Measurements from ENCODE around the gene TEX13D.

The TEX13D gene

DNA sequence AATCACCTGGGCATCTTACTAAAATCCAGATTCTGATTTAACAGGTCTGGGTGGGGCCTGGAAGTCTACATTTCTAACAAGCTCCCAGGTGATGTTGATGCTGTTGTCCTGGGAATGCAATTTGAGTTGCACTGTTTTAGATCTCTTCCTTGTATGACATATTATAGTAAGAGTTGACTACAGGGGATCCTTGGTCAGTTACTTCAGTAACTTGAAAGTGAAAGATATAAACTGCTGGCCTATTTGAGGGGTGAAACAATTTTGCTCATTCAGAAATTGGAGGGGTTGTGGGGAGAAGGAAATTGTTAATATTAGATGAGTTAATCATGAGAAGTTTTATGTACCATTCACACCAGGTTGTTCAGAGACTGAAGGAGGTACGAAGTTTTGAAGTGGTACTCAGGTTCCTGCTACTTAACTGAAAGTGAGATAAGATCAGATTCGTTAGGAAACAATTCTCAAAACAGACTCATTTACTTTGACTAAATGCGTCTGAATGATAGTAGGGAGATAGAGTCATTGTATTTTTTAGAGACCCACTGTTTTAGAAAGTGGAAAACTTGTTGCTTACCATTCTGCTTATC lies 26.4 kb downstream of the TEX13D start:
- no peaks in the 10 kb centered on the region for H3K79me2 ChIP-seq (ENCODE audit: insufficient read depth, low read length)
- H3K4me3 ChIP-seq (ENCODE audit: low read depth, low read length, poor library complexity, severe bottlenecking) = no peak overlapping the region
- no peaks in the 10 kb centered on the region for H4K20me1 ChIP-seq (ENCODE audit: insufficient read depth, low read length)
- no peaks in the 10 kb centered on the region for H3F3A ChIP-seq (ENCODE audit: insufficient read depth, low read length)
- no peaks in the 10 kb centered on the region for H3K27me3 ChIP-seq (ENCODE audit: insufficient read depth, low read length)
- H3K36me3 ChIP-seq (ENCODE audit: insufficient read depth, low read length) = no peaks in the 10 kb centered on the region
- no peak for TF ChIP-seq EZH2 (IDR thresholded peaks at IDR 0.05; ENCODE audit: borderline replicate concordance, low read length)
- TF ChIP-seq, protein P1, sequence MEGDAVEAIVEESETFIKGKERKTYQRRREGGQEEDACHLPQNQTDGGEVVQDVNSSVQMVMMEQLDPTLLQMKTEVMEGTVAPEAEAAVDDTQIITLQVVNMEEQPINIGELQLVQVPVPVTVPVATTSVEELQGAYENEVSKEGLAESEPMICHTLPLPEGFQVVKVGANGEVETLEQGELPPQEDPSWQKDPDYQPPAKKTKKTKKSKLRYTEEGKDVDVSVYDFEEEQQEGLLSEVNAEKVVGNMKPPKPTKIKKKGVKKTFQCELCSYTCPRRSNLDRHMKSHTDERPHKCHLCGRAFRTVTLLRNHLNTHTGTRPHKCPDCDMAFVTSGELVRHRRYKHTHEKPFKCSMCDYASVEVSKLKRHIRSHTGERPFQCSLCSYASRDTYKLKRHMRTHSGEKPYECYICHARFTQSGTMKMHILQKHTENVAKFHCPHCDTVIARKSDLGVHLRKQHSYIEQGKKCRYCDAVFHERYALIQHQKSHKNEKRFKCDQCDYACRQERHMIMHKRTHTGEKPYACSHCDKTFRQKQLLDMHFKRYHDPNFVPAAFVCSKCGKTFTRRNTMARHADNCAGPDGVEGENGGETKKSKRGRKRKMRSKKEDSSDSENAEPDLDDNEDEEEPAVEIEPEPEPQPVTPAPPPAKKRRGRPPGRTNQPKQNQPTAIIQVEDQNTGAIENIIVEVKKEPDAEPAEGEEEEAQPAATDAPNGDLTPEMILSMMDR (IDR thresholded peaks at IDR 0.05; ENCODE audit: low read length) = no peak
- no peak overlapping the region for H3K9ac ChIP-seq (ENCODE audit: low read length)
- H3K9me2 ChIP-seq (ENCODE audit: low read depth, low read length) = no peaks in the 10 kb centered on the region
- no peak overlapping the region for H3K4me2 ChIP-seq (ENCODE audit: low read length)
- no peaks in the 10 kb centered on the region for H3K4me1 ChIP-seq (ENCODE audit: insufficient read depth, low read length, severe bottlenecking)
- no peaks in the 10 kb centered on the region for H3K9me3 ChIP-seq (ENCODE audit: low read length)
- H3K27ac ChIP-seq (ENCODE audit: low read depth, low read length, poor library complexity, severe bottlenecking) = no peak overlapping the region
- H2AFZ ChIP-seq (ENCODE audit: low read length) = no peak overlapping the region

DNA sequence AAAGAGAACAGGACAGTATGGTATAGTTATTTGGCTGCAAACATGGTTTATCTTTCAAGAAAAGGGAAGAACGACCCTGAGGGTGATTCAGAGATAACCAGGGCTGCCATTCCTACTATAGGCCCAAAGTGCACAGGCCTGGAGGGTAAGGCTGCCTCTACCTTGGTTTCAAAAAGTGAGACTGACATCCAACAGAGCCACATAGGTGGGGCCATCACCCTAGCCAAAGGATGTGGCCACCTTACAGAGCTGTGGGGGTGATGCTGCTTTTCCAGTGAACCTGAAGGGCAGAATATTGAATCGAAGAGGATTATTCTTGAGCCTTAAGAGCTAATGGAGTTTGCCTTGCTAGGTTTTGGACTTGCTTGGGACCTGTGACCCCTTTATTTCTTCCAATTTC lies 29.6 kb downstream of the TEX13D start:
- H3F3A ChIP-seq (ENCODE audit: insufficient read depth, low read length) = no peaks in the 10 kb centered on the region
- no peak overlapping the region for H2AFZ ChIP-seq (ENCODE audit: low read length)
- no peak overlapping the region for H3K9ac ChIP-seq (ENCODE audit: low read length)
- no peaks in the 10 kb centered on the region for H3K36me3 ChIP-seq (ENCODE audit: insufficient read depth, low read length)
- H3K27me3 ChIP-seq (ENCODE audit: insufficient read depth, low read length) = no peaks in the 10 kb centered on the region
- H3K4me2 ChIP-seq (ENCODE audit: low read length) = no peak overlapping the region
- H3K4me3 ChIP-seq (ENCODE audit: low read depth, low read length, poor library complexity, severe bottlenecking) = no peak overlapping the region
- no peaks in the 10 kb centered on the region for H3K4me1 ChIP-seq (ENCODE audit: insufficient read depth, low read length, severe bottlenecking)
- H3K9me3 ChIP-seq (ENCODE audit: low read length) = no peaks in the 10 kb centered on the region
- no peaks in the 10 kb centered on the region for H3K79me2 ChIP-seq (ENCODE audit: insufficient read depth, low read length)
- H3K9me2 ChIP-seq (ENCODE audit: low read depth, low read length) = no peaks in the 10 kb centered on the region
- no peak for TF ChIP-seq EZH2 (IDR thresholded peaks at IDR 0.05; ENCODE audit: borderline replicate concordance, low read length)
- TF ChIP-seq, protein P1 (IDR thresholded peaks at IDR 0.05; ENCODE audit: low read length) = no peak
- H4K20me1 ChIP-seq (ENCODE audit: insufficient read depth, low read length) = no peaks in the 10 kb centered on the region
- no peak overlapping the region for H3K27ac ChIP-seq (ENCODE audit: low read depth, low read length, poor library complexity, severe bottlenecking)

DNA sequence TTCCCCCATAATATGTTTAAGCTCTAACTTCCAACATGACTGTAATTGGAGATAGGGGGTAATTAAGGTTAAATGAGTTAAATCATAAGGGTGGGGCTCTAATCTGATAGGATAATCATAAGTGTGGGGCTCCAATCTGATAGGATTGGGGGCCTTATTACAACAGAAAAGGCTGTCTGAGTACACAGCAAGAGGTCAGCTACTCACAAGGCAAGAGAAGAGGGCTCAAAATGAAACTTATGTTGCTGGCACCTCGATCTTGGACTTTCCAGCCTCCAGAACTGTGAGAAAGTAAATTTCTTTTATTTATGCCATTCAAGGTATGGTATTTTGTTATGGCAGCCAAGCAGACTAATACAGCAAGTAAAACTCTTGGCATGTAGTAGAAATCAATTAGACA lies 30.3 kb downstream of the TEX13D start:
- H3K9me2 ChIP-seq (ENCODE audit: low read depth, low read length) = no peaks in the 10 kb centered on the region
- no peak for TF ChIP-seq EZH2 (IDR thresholded peaks at IDR 0.05; ENCODE audit: borderline replicate concordance, low read length)
- TF ChIP-seq, protein P1 (IDR thresholded peaks at IDR 0.05; ENCODE audit: low read length) = no peak
- H3K4me1 ChIP-seq (ENCODE audit: insufficient read depth, low read length, severe bottlenecking) = no peaks in the 10 kb centered on the region
- no peaks in the 10 kb centered on the region for H3K9me3 ChIP-seq (ENCODE audit: low read length)
- H3K36me3 ChIP-seq (ENCODE audit: insufficient read depth, low read length) = no peaks in the 10 kb centered on the region
- H3K4me3 ChIP-seq (ENCODE audit: low read depth, low read length, poor library complexity, severe bottlenecking) = no peak overlapping the region
- H3K27me3 ChIP-seq (ENCODE audit: insufficient read depth, low read length) = no peaks in the 10 kb centered on the region
- H3K27ac ChIP-seq (ENCODE audit: low read depth, low read length, poor library complexity, severe bottlenecking) = no peak overlapping the region
- no peak overlapping the region for H3K4me2 ChIP-seq (ENCODE audit: low read length)
- H3F3A ChIP-seq (ENCODE audit: insufficient read depth, low read length) = no peaks in the 10 kb centered on the region
- no peak overlapping the region for H3K9ac ChIP-seq (ENCODE audit: low read length)
- H2AFZ ChIP-seq (ENCODE audit: low read length) = no peak overlapping the region
- no peaks in the 10 kb centered on the region for H4K20me1 ChIP-seq (ENCODE audit: insufficient read depth, low read length)
- no peaks in the 10 kb centered on the region for H3K79me2 ChIP-seq (ENCODE audit: insufficient read depth, low read length)

Data from OCI-LY1 (cell line).